H1 (cell line): ENCODE measurements around the gene EXD2. TPM values are rescaled to one million over a fixed set of nuclear protein-coding genes. Genes with fewer than 3 reads are reported as not detected.

ENCODE experiments used
- CBX8 ChIP-seq: fragments of 300-800, 300-1000 bp; sonication (generic); IDR thresholded peaks from 2 replicates; pipeline ENCODE4 v1.7.1; 2016; ENCODE audit warnings: low read depth, low read length, borderline replicate concordance
- CEBPB ChIP-seq: IDR thresholded peaks from 2 replicates; pipeline ENCODE4 v1.6.1; 2012; ENCODE audit warnings: low read depth, low read length
- CHD1 ChIP-seq: IDR thresholded peaks from 2 replicates; pipeline ENCODE4 v1.6.1; 2012; ENCODE audit warnings: low read depth, low read length, improper control_type of control experiment
- CREB1 ChIP-seq: IDR thresholded peaks from 2 replicates; pipeline ENCODE4 v1.6.1; 2012; ENCODE audit warnings: inconsistent platforms
- CTBP2 ChIP-seq: IDR thresholded peaks from 2 replicates; pipeline ENCODE4 v1.7.0; 2011; ENCODE audit warnings: borderline replicate concordance, mild to moderate bottlenecking, moderate library complexity, mixed read lengths, low read length; ENCODE audit not compliant: insufficient read depth, insufficient read length
- EZH2 ChIP-seq: fragments of 200-600 bp; sonication (generic); IDR thresholded peaks from 2 replicates; pipeline ENCODE4 v1.7.1; 2012; ENCODE audit warnings: low read depth, mild to moderate bottlenecking, moderate library complexity, low read length, inconsistent platforms; ENCODE audit not compliant: severe bottlenecking
- GABPA ChIP-seq: IDR thresholded peaks from 2 replicates; pipeline ENCODE4 v1.6.1; 2011; ENCODE audit warnings: mild to moderate bottlenecking, low read length, moderate library complexity, borderline replicate concordance; ENCODE audit not compliant: insufficient read depth
- HDAC6 ChIP-seq: IDR thresholded peaks from one replicate; pipeline ENCODE4 v1.7.1; 2012; ENCODE audit warnings: low read depth, mild to moderate bottlenecking, inconsistent platforms, low read length, moderate library complexity
- KDM1A ChIP-seq: fragments of 200-600, 300-600 bp; sonication (generic); IDR thresholded peaks from 2 replicates; pipeline ENCODE4 v1.7.1; 2016; ENCODE audit warnings: mild to moderate bottlenecking, low read length, borderline replicate concordance
- KDM4A ChIP-seq: IDR thresholded peaks from one replicate; pipeline ENCODE4 v1.7.1; 2012; ENCODE audit warnings: low read depth, mild to moderate bottlenecking, moderate library complexity, low read length, inconsistent platforms; ENCODE audit not compliant: severe bottlenecking
- PHF8 ChIP-seq: fragments of 200-600 bp; sonication (generic); conservative IDR thresholded peaks from 2 replicates; pipeline ENCODE4 v1.7.1; 2012; ENCODE audit warnings: low read depth, mild to moderate bottlenecking, inconsistent platforms, low read length, moderate library complexity
- POLR2A ChIP-seq, 2 experiments: IDR thresholded peaks; 1 replicate in 1 of 2; 2 replicates in 1 of 2; pipeline ENCODE4 v1.6.1; 2011; ENCODE audit warnings: low read depth in 2 of 2, low read length in 2 of 2, mild to moderate bottlenecking in 2 of 2; ENCODE audit errors: control extremely low read depth in 1 of 2
- POLR2AphosphoS5 ChIP-seq: IDR thresholded peaks from 2 replicates; pipeline ENCODE4 v1.6.1; 2011; ENCODE audit warnings: low read depth, low read length
- RAD21 ChIP-seq, 2 experiments: IDR thresholded peaks in 1 of 2; conservative IDR thresholded peaks in 1 of 2; 2 replicates each; pipeline ENCODE4 v1.6.1; 2011; ENCODE audit warnings: low read depth in 2 of 2, low read length in 2 of 2, improper control_type of control experiment in 1 of 2, inconsistent platforms in 1 of 2, mild to moderate bottlenecking in 1 of 2, moderate library complexity in 1 of 2
- RFX5 ChIP-seq: IDR thresholded peaks from 2 replicates; pipeline ENCODE4 v1.6.1; 2011; ENCODE audit warnings: low read depth, low read length, improper control_type of control experiment, borderline replicate concordance
- RNF2 ChIP-seq: fragments of 200-900, 300-1000 bp; sonication (generic); IDR thresholded peaks from 2 replicates; pipeline ENCODE4 v1.7.1; 2016; ENCODE audit warnings: borderline replicate concordance, low read depth, mild to moderate bottlenecking, antibody characterized with exemption, low read length; ENCODE audit not compliant: poor library complexity, severe bottlenecking; ENCODE audit errors: missing control alignments
- TAF1 ChIP-seq: IDR thresholded peaks from 2 replicates; pipeline ENCODE4 v1.6.1; 2011; ENCODE audit warnings: mild to moderate bottlenecking, low read depth, low read length
- TEAD4 ChIP-seq: IDR thresholded peaks from 2 replicates; pipeline ENCODE4 v1.6.1; 2012; ENCODE audit warnings: low read depth, low read length, inconsistent platforms, mixed read lengths
- polyA plus RNA-seq, 7 experiments: library from polyadenylated mRNA; depleted of rRNA in 3 of 7; stranded (reverse) in 5 of 7; unstranded in 2 of 7; fragments of >200 nt in 5 of 7; fragments of 200-250 nt in 2 of 7; gene quantifications; 1 replicate in 5 of 7; 2 replicates in 1 of 7; 4 replicates in 1 of 7; pipeline versions ENCODE4 v1.2.1 to v1.2.3, GENCODE V29; 2011 to 2013; ENCODE audit warnings: missing spikeins in 2 of 7, mixed read lengths in 2 of 7
- total RNA-seq: library from RNA; stranded (reverse); fragmentation: NEBNext Ultra II Directional; extraction: Animal tissue kit (Norgen Biotek cat#: 25700); gene quantifications from 2 replicates; pipeline ENCODE4 v1.2.1, GENCODE V29; 2021
- TF ChIP-seq, protein P1 (sequence below): IDR thresholded peaks from 2 replicates; pipeline ENCODE4 v1.6.1; 2012; ENCODE audit warnings: inconsistent platforms
- TF ChIP-seq, protein P2 (sequence below): IDR thresholded peaks from 2 replicates; pipeline ENCODE4 v1.6.1; 2011; ENCODE audit warnings: low read depth, mild to moderate bottlenecking, low read length; ENCODE audit not compliant: insufficient read depth

Gene EXD2
- total and polyA plus RNA-seq, 2 of the 8 experiments (the other 6 are each of a cell fraction or from before 2014, with no cell fraction given) = 11.9 to 25.9 TPM

DNA sequence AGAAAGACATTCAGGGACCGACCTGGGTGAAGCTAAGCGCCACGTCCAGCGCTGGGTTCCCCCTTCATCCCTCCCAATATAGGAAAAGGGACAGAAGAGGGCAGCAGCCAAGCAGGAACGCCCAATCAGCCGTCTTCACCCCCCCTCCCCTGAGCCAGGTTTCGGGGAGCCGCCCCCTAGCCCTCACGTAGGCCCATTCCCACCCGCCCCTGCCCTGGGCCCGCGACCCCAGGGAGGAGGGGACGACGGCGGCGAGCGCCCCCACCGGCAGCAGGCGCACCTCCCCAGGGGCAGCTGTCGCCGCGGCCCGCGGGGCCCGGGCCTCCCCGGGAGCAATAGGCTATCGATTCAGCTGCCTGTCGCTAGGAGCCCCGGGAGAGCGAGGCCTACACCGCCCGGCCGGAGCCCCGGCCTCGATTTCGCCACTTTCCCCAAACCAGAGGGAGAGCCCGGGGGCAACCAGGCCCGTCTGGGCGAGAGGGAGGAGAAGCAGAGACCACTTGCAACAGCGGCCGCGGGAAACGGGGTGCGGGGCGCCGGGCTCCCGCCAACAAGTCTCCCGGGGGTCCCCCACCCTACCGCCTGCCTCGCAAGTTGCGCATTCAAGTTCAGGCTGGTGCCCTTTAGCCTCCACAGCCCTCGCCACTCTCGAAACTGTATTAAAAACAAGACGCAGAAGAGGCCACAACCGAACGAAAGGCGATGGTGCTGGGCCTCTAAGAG, 39.7 kb upstream of the EXD2 start (continued):
- TF ChIP-seq KDM4A (peak; percentile 41), CBX8 (no peak), POLR2A (IDR thresholded peaks at IDR 0.05; ENCODE audit: control extremely low read depth in 1 of 2, low read depth in 2 of 2, low read length in 2 of 2) (no peak), CTBP2 (no peak), RAD21 (IDR thresholded peaks at IDR 0.05 in 1 of 2, conservative IDR thresholded peaks at IDR 0.05 in 1 of 2; ENCODE audit: low read depth in 2 of 2, low read length in 2 of 2) (peak; percentile 46 to 67; a peak in 3 of 4 replicates), TEAD4 (no peak; the same call in 1 of the 2 replicates), EZH2 (no peak), PHF8 (peak; percentile 92), CREB1 (peak; percentile 37; the same call in 1 of the 2 replicates), KDM1A (no peak), POLR2AphosphoS5 (no peak), GABPA (no peak), RFX5 (peak; percentile 59; the same call in 1 of the 2 replicates), RNF2 (no peak), CEBPB (no peak), HDAC6 (no peak), TAF1 (peak; percentile 45; the same call in 1 of the 2 replicates), CHD1 (no peak)
- TF ChIP-seq, protein P1, sequence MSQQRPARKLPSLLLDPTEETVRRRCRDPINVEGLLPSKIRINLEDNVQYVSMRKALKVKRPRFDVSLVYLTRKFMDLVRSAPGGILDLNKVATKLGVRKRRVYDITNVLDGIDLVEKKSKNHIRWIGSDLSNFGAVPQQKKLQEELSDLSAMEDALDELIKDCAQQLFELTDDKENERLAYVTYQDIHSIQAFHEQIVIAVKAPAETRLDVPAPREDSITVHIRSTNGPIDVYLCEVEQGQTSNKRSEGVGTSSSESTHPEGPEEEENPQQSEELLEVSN = no peak
- TF ChIP-seq, protein P2, sequence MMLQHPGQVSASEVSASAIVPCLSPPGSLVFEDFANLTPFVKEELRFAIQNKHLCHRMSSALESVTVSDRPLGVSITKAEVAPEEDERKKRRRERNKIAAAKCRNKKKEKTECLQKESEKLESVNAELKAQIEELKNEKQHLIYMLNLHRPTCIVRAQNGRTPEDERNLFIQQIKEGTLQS = no peak
